ENCODE measurements around the gene SHOX.

DNA sequence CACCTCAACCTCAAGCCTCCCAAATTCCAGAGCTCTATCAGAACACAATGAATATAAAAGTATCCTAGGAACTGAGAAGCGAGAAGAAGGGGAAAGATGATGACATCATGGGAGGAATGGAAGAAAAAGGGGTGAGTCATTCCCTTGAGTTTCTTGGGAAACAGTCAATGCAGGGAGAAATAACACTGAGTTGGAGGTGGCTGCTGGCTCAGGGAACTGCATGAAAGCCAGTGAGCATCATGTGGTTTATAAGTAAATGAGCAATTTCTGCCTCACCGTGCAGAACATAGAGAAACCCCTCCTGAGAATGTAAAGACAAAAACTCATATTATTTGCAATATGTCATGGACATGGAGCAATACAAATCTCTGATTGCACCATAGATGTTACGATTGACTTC is 73.3 kb downstream of the SHOX start:
- TF ChIP-seq, protein P1, sequence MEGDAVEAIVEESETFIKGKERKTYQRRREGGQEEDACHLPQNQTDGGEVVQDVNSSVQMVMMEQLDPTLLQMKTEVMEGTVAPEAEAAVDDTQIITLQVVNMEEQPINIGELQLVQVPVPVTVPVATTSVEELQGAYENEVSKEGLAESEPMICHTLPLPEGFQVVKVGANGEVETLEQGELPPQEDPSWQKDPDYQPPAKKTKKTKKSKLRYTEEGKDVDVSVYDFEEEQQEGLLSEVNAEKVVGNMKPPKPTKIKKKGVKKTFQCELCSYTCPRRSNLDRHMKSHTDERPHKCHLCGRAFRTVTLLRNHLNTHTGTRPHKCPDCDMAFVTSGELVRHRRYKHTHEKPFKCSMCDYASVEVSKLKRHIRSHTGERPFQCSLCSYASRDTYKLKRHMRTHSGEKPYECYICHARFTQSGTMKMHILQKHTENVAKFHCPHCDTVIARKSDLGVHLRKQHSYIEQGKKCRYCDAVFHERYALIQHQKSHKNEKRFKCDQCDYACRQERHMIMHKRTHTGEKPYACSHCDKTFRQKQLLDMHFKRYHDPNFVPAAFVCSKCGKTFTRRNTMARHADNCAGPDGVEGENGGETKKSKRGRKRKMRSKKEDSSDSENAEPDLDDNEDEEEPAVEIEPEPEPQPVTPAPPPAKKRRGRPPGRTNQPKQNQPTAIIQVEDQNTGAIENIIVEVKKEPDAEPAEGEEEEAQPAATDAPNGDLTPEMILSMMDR (IDR thresholded peaks at IDR 0.05 in 4 of 5, conservative IDR thresholded peaks at IDR 0.05 in 1 of 5): no peak
- TF ChIP-seq POLR2A (IDR thresholded peaks at IDR 0.05): no peak

Measured in gastrocnemius medialis (tissue), 4 donors.